Measurements from ENCODE around the gene ARID1B.

The ARID1B gene

GRCh38 chr6:156774863-156775405, 2.2 kb upstream of the ARID1B start:
- H3K4me1 ChIP-seq (ENCODE audit: control insufficient read depth in 1 of 2, insufficient read depth in 1 of 2, low read depth in 1 of 2, low read length in 1 of 2), result peaks cover 9 to 10% of the 10 kb centered on the region in 2 experiments
- H3K27ac ChIP-seq, result no peak overlapping the region
- no peak overlapping the region for H3K4me3 ChIP-seq (ENCODE audit: low read depth in 1 of 2, low read length in 1 of 2)
- H3K36me3 ChIP-seq, result no peaks in the 10 kb centered on the region
- no peak for TF ChIP-seq CTCF (IDR thresholded peaks at IDR 0.05)
- peaks cover 29% of the 10 kb centered on the region for H3K27me3 ChIP-seq
- no peaks in the 10 kb centered on the region for H3K9me3 ChIP-seq

DNA sequence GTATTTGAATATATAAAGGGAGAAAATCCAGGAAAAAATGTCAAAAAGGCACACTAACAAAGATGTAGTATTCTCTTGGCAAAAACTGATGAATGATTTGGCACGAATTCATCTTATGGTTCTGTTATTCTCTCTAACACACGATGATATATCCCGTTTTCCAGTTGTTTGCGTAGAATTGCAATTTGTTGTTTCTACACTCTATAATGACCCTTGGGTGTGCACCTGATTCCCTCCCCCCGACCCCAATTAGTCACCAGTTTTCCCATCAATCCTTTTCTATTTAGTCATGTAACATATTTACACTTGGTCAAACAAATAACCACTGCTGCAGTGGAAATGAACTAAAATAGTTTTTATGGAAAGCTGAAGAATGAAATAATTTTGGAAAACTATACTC, 1.5 kb upstream of the ARID1B start:
- no peak for TF ChIP-seq CTCF (IDR thresholded peaks at IDR 0.05)
- no peak overlapping the region for H3K4me3 ChIP-seq (ENCODE audit: low read depth in 1 of 2, low read length in 1 of 2)
- H3K4me1 ChIP-seq (ENCODE audit: control insufficient read depth in 1 of 2, insufficient read depth in 1 of 2, low read depth in 1 of 2, low read length in 1 of 2), result peaks cover 17 to 18% of the 10 kb centered on the region in 2 experiments
- H3K27me3 ChIP-seq, result peaks cover 29% of the 10 kb centered on the region
- H3K27ac ChIP-seq, result no peak overlapping the region
- H3K9me3 ChIP-seq, result no peaks in the 10 kb centered on the region
- H3K36me3 ChIP-seq, result no peaks in the 10 kb centered on the region

- no peaks in the 10 kb centered on the region for H3K36me3 ChIP-seq
- H3K27ac ChIP-seq, result peak overlapping the region; percentile 88
- no peak for TF ChIP-seq CTCF (IDR thresholded peaks at IDR 0.05)
- peaks cover 29% of the 10 kb centered on the region for H3K27me3 ChIP-seq
- no peaks in the 10 kb centered on the region for H3K9me3 ChIP-seq
- H3K4me1 ChIP-seq (ENCODE audit: control insufficient read depth in 1 of 2, insufficient read depth in 1 of 2, low read depth in 1 of 2, low read length in 1 of 2), result peaks cover 24 to 26% of the 10 kb centered on the region in 2 experiments
- H3K4me3 ChIP-seq (ENCODE audit: low read depth in 1 of 2, low read length in 1 of 2), result peak overlapping the region; percentile 79 to 87
Measured at GRCh38 chr6:156776470-156776839, 723 bp upstream of the ARID1B start.

DNA sequence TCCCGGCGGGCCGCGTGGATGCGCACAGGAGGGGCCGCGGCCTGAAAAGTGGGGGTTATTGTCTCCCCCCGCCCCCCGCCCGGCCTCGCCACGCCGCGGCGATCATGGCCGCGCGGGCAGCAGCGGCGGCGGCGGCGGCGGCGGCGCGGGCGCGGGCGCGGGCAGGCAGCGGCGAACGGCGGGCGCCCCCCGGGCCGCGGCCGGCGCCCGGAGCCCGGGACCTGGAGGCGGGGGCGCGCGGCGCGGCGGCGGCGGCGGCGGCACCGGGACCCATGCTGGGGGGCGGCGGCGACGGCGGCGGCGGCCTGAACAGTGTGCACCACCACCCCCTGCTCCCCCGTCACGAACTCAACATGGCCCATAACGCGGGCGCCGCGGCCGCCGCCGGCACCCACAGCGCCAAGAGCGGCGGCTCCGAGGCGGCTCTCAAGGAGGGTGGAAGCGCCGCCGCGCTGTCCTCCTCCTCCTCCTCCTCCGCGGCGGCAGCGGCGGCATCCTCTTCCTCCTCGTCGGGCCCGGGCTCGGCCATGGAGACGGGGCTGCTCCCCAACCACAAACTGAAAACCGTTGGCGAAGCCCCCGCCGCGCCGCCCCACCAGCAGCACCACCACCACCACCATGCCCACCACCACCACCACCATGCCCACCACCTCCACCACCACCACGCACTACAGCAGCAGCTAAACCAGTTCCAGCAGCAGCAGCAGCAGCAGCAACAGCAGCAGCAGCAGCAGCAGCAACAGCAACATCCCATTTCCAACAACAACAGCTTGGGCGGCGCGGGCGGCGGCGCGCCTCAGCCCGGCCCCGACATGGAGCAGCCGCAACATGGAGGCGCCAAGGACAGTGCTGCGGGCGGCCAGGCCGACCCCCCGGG, 637 bp downstream of the ARID1B start:
- Histone ChIP-seq H3K27me3 (peaks cover 29% of the 10 kb centered on the region), H3K27ac (peak overlapping the region; percentile 88), H3K9me3 (no peaks in the 10 kb centered on the region), H3K4me3 (ENCODE audit: low read depth in 1 of 2, low read length in 1 of 2) (peak overlapping the region; percentile 87 to 88), H3K36me3 (no peaks in the 10 kb centered on the region), H3K4me1 (ENCODE audit: control insufficient read depth in 1 of 2, insufficient read depth in 1 of 2, low read depth in 1 of 2, low read length in 1 of 2) (peaks cover 38% of the 10 kb centered on the region in 2 experiments)
- TF ChIP-seq CTCF (IDR thresholded peaks at IDR 0.05), result no peak

- Histone ChIP-seq H3K9me3 (no peaks in the 10 kb centered on the region), H3K36me3 (no peaks in the 10 kb centered on the region), H3K4me1 (ENCODE audit: control insufficient read depth in 1 of 2, insufficient read depth in 1 of 2, low read depth in 1 of 2, low read length in 1 of 2) (peaks cover 41% of the 10 kb centered on the region in 2 experiments), H3K27me3 (peaks cover 22% of the 10 kb centered on the region), H3K4me3 (ENCODE audit: low read depth in 1 of 2, low read length in 1 of 2) (peak overlapping the region; percentile 80 to 88), H3K27ac (peak overlapping the region; percentile 88)
- no peak for TF ChIP-seq CTCF (IDR thresholded peaks at IDR 0.05)
Measured at GRCh38 chr6:156778454-156779205, 1.5 kb downstream of the ARID1B start.

All from neutrophil (primary cell).